ENCODE results near the gene PGAP3. TPM values are rescaled to one million over a fixed set of nuclear protein-coding genes. Genes with fewer than 3 reads are reported as not detected.

Gene PGAP3
- polyA plus RNA-seq, 3 donors = 8.3 to 19.3 (median 9.2) TPM

GRCh38 chr17:39687101-39687545 is 734 bp downstream of the PGAP3 start:
- Mint-ChIP-seq H3K4me1 (peaks cover 17% of the 10 kb centered on the region), H3K9me3 (peaks cover 0 to 17% (median 6%) of the 10 kb centered on the region in 7 donors), H3K4me3 (peak overlapping the region; percentile 94 to 97), H3K36me3 (peaks cover 19 to 21% of the 10 kb centered on the region in 2 donors), H3K27ac (peak overlapping the region in 2 of 7 donors; percentile 55 to 96), H3K27me3 (ENCODE audit: low read depth in 3 of 3) (peaks cover 2 to 7% (median 2%) of the 10 kb centered on the region in 3 donors)
- Histone ChIP-seq H3K27ac (ENCODE audit: low read depth in 1 of 2, low read length in 2 of 2) (no peak overlapping the region), H3K79me2 (ENCODE audit: insufficient read depth, low read length) (no peaks in the 10 kb centered on the region), H3K4me1 (ENCODE audit: control insufficient read depth in 1 of 2, insufficient read depth in 2 of 2, low read length in 2 of 2) (peaks cover 12 to 18% of the 10 kb centered on the region in 2 donors), H3K4me3 (replicated peaks in 1 of 3; ENCODE audit: low read depth in 2 of 3, low read length in 3 of 3) (peak overlapping the region in 2 of 3 experiments; percentile 82 to 96), H3K4me2 (replicated peaks; ENCODE audit: extremely low read depth, low read length, poor library complexity, severe bottlenecking) (peak overlapping the region; percentile 93), H2AFZ (ENCODE audit: insufficient read depth, low read depth, low read length, poor library complexity, severe bottlenecking) (peak overlapping the region; percentile 93), H3K9ac (ENCODE audit: insufficient read depth, low read length, poor library complexity, severe bottlenecking) (no peak overlapping the region), H3K9me3 (replicated peaks in 1 of 2; ENCODE audit: control insufficient read depth in 1 of 2, insufficient read depth in 1 of 2, low read length in 2 of 2) (no peaks in the 10 kb centered on the region), H3K36me3 (replicated peaks in 1 of 2; ENCODE audit: control insufficient read depth in 1 of 2, insufficient read depth in 2 of 2, low read length in 2 of 2) (peaks cover 8 to 13% of the 10 kb centered on the region in 2 donors), H3K27me3 (ENCODE audit: control insufficient read depth in 2 of 2, insufficient read depth in 2 of 2, low read length in 2 of 2) (no peaks in the 10 kb centered on the region), H4K20me1 (ENCODE audit: insufficient read depth, low read length) (no peaks in the 10 kb centered on the region)
- no peak for TF ChIP-seq CTCF (IDR thresholded peaks at IDR 0.05)
- WGBS (ENCODE audit: insufficient coverage) = 80% methylated on average over 6 of the region's 6 CpGs
- intact Hi-C loops (cut with micrococcal nuclease) = loop anchor here in 1 of 2 donors (5.0 kb wide), 2 partner anchors 40 to 50 kb away; partner anchors contain the start of gene STARD3
- no peak for DNase-seq

- Mint-ChIP-seq H3K4me3 (no peak overlapping the region), H3K36me3 (peaks cover 33 to 37% of the 10 kb centered on the region in 2 donors), H3K27me3 (ENCODE audit: low read depth in 3 of 3) (peaks cover 0 to 2% (median 0%) of the 10 kb centered on the region in 3 donors), H3K4me1 (peaks cover 27% of the 10 kb centered on the region), H3K27ac (peak overlapping the region in 1 of 7 donors; percentile 42), H3K9me3 (peaks cover 0 to 15% (median 6%) of the 10 kb centered on the region in 7 donors)
- Histone ChIP-seq H3K27ac (ENCODE audit: low read depth in 1 of 2, low read length in 2 of 2) (no peak overlapping the region), H4K20me1 (ENCODE audit: insufficient read depth, low read length) (no peaks in the 10 kb centered on the region), H3K79me2 (ENCODE audit: insufficient read depth, low read length) (no peaks in the 10 kb centered on the region), H3K9ac (ENCODE audit: insufficient read depth, low read length, poor library complexity, severe bottlenecking) (no peak overlapping the region), H2AFZ (ENCODE audit: insufficient read depth, low read depth, low read length, poor library complexity, severe bottlenecking) (no peak overlapping the region), H3K4me2 (replicated peaks; ENCODE audit: extremely low read depth, low read length, poor library complexity, severe bottlenecking) (no peak overlapping the region), H3K9me3 (replicated peaks in 1 of 2; ENCODE audit: control insufficient read depth in 1 of 2, insufficient read depth in 1 of 2, low read length in 2 of 2) (no peaks in the 10 kb centered on the region), H3K36me3 (replicated peaks in 1 of 2; ENCODE audit: control insufficient read depth in 1 of 2, insufficient read depth in 2 of 2, low read length in 2 of 2) (peaks cover 8 to 13% of the 10 kb centered on the region in 2 donors), H3K27me3 (ENCODE audit: control insufficient read depth in 2 of 2, insufficient read depth in 2 of 2, low read length in 2 of 2) (no peaks in the 10 kb centered on the region), H3K4me3 (replicated peaks in 1 of 3; ENCODE audit: low read depth in 2 of 3, low read length in 3 of 3) (no peak overlapping the region), H3K4me1 (ENCODE audit: control insufficient read depth in 1 of 2, insufficient read depth in 2 of 2, low read length in 2 of 2) (peaks cover 21 to 26% of the 10 kb centered on the region in 2 donors)
- intact Hi-C loops (cut with micrococcal nuclease) = loop anchor here in 1 of 2 donors (5.0 kb wide), 2 partner anchors 43 to 47 kb away; partner anchors contain the start of gene STARD3
- no peak for DNase-seq
- 86% methylated on average over 4 of the region's 12 CpGs for WGBS (ENCODE audit: insufficient coverage)
- TF ChIP-seq CTCF (IDR thresholded peaks at IDR 0.05) = no peak
These were observed 3.3 kb downstream of the PGAP3 start for GRCh38 chr17:39684369-39685192.

Measured in CD14-positive monocyte (primary cell).